ENCODE data around the gene IZUMO4.
"Not testable (repeated sequence)": the region's sequence is repeated elsewhere in the genome, so short reads cannot be mapped to it uniquely, and the experiment has no call there.

The IZUMO4 gene

DNA sequence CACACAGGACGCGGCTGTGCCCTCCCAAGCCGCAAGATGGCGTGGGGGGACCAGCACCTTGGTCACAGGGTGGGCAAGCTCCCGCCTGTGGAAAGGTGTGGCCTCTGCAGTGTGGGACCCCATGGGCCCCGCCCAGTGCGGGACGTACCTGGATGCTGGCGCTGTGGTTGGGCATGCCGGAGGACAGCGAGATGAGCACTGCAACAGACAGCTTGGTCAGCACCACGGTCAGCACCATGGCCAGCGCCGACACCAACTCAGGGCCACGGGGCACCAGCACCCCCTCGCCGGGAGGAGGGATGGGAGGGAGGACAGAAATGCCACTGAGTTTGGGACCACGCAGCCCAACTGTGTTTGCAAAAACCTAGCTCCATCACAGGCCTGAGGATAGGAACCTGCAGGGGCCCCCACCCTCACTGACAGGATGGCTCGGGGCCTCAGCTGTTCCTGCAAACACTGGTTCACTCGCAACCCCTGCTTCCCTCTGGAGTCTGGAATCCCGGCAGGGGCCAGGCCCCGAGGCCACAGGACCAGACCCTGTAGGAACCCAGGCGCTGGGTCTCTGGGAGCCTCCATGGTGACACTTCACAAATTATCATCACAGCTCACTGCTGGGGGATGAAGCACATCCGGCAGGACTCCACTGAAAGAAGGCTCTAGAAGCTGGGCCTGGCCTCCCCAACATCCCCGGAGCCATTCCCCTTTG, 27.1 kb downstream of the IZUMO4 start:
- no peak for DNase-seq (ENCODE audit: low spot score)

DNA sequence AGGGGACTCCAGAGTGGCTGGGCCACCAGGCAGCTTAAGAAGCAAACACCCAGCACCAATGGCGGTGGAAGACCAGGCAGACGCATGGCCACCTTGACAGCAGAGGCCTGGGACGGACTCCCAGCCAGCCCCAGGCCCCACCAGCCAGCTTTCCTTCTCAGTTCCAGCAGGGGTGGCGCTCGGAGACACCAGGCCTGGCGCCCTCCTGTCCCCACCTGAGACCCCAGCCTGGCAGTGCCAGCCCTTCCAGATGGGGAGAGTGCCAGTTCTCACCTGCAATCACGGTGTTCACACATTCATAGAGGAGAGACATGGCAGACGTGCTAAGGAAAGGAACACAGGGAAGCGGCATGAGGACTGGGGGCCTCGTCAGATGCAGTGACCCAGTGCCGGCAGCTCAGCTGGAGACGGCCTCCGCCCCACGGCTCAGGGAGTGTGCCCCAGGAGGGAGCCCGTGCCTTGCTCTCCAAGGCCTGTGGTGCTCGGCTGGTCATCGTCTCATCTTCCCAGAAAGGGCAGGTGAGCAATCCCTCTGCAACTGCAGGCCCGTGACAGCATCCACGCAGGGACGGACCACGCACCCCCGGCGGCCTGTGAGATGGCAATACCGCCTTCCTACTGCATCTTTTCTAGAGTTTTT, 30.3 kb downstream of the IZUMO4 start:
- no peak for DNase-seq (ENCODE audit: low spot score)

DNA sequence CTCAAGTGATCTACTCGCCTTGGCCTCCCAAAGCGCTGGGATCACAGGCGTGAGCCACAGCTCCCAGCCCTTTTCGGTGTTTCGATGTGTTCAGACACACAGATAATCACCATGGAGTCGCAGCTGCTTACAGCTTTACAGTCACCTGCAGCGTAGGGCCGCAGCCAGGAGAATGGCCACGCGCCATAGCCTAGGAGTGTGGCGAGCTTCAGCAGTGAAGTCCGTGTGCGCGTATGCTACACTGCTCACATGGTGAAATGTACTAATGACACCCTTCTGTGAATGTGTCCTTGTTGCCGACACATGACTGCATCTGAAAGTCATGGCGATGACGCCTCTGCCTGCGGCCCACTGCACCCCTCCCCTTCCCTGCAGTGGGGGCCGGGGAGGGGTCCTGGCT, 31.0 kb downstream of the IZUMO4 start:
- DNase-seq (ENCODE audit: low spot score): no peak

DNA sequence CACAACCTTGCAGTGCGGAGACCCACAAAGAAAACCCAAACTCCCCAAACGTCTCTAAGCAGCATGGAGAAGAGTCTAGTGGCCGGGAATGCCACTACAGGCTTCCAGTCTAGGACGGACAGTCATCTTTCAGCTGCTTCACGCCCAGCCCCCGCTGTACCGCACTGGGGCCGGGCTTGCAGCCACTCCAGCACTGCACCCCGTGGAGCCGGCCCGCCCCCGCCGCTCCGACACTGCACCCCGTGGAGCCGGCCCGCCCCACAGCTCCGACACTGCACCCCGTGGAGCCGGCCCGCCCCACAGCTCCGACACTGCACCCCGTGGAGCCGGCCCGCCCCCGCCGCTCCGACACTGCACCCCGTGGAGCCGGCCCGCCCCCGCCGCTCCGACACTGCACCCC, 31.5 kb downstream of the IZUMO4 start:
- DNase-seq (ENCODE audit: low spot score): not testable (repeated sequence)

DNA sequence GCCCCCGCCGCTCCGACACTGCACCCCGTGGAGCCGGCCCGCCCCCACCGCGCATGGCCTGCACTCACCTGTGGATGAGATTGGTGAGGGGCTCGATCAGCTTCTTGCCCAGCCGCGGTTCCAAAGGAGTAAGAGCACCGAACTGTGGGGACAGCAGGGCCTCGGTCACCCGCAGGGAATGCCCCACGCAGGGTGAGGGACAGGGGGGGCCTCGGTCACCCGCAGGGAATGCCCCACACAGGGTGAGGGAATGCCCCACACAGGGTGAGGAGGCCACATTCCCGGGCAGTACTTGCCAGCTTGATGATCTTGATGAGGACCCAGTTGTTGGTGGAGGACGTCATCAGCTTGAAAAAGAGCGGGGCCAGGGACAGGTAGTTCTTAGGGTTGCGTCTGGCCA, 32.3 kb downstream of the IZUMO4 start:
- DNase-seq (ENCODE audit: low spot score): no peak

DNA sequence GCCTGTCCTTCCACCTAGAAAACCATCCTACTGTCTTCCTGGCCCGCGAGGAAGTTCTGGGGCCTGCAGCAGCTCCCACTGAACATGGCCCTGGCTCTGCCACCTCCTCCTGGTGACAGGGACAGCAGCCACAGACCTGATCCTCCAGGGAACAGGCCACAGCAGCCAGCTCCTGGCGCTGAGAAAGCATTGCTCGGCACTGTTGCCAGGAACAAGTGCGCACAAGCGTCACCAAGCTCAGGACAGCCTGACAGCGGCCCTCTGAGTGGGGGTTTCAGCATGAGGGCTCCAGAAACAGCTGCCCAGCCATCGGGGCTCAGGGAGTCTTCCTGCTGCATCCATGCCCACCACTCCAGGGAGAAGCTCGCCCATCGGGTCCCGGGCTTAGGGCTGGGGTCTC, 32.8 kb downstream of the IZUMO4 start:
- DNase-seq (ENCODE audit: low spot score): no peak

DNA sequence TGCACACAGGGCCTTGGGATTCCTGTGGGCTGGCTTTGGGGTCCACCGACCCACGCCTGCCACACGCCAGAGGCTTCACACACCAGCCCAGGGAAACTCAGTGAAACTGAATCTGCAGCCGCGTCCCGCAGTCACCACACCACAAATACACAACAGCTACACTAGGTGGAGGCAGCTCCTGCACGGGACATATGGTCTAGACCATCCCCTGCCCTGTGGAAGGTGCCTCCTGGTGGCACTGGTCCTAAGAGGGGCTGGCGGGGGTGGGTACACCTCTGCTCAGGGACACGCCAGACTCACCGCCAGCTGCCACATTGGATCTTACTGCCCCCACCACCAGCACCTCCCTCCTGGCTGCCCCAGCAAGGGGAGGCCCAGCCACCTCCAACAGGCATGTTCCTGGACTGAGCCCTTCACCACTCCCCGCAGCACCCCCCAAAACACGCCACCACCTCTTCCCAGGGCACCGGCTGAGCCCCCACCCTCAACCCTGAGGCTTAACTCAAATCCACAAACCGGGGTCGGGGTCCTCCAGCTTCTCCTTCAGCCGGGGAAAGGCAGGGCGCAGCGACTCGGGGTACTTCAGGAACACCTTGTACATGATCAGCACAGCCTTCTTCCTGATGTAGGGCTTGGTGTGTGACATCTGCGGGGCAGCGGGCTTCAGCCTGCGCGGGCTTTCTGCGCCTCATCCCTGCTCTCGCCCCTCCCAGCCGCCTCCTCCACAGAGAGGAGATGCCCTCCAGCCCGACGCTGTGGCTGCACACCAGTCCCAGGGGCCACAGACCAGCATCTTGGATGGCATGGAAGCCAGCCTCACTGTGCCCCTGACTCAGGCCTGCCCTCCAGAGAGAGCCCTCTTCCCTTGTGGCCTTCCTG, 33.4 kb downstream of the IZUMO4 start:
- DNase-seq (ENCODE audit: low spot score): no peak

DNA sequence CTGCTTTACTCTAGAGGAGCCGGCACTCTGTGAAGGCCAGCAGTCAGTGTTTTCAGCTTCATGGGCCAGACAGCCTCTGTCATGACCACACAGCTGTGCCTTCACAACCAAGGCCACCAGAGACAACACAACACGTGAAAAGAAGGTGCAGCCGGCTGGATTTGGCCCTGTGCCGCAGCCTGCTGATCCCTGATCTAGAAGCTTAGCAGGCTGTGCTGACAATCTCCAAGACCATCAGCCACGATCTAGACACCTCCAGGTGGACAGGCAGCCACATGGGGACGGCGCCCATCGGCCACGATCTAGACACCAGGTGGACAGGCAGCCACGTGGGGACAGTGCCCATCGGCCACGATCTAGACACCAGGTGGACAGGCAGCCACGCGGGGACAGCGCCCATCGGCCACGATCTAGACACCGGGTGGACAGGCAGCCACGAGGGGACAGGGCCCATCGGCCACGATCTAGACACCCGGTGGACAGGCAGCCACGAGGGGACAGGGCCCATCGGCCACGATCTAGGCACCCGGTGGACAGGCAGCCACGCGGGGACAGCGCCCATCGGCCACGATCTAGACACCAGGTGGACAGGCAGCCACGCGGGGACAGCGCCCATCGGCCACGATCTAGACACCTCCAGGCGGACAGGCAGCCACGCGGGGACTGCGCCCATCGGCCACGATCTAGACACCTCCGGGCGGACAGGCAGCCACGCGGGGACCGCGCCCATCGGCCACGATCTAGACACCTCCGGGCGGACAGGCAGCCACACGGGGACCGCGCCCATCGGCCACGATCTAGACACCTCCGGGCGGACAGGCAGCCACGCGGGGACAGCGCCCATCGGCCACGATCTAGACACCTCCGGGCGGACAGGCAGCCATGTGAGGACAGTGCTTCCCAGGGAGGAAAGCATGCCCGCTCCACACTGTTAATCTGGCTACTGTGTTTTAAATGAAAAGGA, 34.6 kb downstream of the IZUMO4 start:
- DNase-seq (ENCODE audit: low spot score): not testable (repeated sequence)

DNA sequence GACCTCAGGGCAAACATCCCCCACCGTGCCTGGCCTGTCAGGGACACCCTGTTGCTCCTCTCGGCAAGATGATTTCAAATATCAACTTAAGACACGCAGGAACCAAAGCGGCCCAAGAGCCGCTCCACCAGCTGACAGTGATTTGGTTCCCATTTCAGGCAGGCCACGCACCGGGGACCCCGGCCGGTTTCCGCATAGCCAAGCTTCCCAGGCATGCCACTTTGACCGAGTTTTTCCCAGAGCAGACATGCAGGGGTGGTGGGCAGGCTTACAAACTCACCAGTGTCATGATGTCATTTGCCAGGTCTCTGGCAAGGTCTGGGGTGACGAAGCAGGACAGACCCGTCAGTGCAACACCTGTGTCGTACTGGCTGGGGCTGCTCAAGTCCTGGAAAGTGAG, 35.5 kb downstream of the IZUMO4 start:
- DNase-seq (ENCODE audit: low spot score): no peak

DNA sequence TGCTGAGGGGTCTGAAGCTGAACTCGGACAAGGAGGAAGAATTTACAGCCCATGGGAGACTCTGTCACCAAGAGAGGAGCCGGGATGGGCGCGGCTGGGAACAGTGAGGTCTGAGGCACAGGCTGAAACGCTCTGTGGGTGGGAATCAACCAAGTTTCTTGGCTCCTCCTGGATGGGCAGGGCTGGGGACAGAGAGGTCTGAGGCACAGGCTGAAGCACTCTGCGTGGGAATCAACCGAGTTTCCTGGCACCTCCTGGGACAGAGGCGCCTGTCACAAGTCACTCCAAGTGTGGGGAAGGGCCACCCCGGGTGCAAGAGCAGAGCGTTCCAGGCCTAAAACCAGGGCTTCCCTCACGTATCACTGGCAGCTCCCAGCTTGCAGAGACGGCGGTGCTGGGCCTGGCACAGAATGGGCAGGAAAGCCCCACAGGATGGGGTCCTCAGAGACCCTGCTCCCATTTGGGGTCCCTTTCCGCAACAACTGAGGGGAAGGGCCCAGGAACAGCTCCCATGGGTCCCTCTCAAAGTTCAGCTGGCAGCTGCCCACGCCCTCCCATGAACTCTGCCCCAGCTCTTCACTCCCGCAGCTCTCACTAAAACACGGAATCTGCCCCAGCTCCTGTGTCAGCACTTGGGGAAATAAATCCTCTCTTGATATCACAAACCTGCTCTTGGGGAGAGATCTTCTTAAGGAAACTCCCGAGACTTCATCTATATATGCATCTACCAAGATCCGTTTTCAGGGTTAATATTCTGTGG, 36.2 kb downstream of the IZUMO4 start:
- DNase-seq (ENCODE audit: low spot score): no peak

DNA sequence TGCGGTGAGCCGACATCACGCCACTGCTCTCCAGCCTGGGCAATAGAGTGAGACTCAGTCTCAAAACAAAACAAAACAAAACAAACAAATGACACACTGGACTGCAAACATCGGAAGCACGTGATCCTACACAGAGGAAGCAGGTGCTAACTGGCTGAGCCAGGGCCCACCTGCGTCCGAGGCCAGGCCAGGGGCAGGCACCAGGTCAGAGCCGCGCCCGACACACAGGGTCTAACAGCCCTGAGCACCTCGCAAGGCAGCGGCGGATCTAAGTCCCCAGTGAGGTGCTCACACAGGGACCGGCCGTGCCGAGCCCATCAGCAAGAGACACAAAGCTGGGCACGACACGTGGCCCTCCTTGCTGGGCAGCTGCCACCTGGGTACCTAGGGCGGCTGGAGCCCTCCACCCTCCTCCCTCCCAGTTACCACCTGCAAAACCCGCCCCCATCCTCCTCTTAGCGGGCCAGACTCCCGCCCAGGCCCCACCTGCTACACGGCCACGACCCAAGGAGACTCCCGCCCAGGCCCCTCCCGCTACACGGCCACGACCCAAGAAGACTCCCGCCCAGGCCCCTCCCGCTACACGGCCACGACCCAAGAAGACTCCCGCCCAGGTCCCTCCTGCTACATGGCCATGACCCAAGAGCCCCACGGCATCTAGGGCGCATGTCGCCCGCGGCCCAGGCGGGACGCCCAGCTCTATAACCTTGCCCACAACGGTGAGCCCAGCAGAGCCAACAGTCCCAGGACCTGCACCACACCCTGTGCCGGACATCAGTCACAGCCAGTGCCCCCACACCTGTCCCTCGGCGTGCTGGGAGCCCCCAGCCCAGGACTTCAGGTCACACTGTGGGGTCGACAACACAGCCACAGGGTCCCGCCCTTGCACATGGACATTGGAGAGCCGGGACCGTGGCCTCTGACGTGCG, 39.0 kb downstream of the IZUMO4 start:
- no peak for DNase-seq (ENCODE audit: low spot score)

DNA sequence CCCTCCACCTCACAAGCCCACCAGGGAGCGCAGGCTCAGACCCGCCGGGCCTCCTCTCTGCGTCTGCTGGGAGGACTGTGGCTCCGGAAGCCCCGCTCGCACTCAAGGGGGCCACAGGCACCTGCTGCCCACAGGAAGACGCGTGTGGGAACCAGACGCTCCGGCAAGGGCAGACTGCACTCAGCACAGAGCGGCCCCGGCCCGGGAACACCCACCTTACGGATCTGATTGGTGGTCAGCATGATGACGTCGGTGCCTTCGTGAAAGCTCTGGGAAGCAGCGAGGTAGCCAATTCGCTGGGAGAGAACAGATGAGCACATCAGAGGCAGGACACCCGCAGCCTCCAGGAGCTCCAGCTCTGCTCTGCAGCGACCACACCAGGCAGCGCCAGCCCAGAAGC, 40.1 kb downstream of the IZUMO4 start:
- no peak for DNase-seq (ENCODE audit: low spot score)

DNA sequence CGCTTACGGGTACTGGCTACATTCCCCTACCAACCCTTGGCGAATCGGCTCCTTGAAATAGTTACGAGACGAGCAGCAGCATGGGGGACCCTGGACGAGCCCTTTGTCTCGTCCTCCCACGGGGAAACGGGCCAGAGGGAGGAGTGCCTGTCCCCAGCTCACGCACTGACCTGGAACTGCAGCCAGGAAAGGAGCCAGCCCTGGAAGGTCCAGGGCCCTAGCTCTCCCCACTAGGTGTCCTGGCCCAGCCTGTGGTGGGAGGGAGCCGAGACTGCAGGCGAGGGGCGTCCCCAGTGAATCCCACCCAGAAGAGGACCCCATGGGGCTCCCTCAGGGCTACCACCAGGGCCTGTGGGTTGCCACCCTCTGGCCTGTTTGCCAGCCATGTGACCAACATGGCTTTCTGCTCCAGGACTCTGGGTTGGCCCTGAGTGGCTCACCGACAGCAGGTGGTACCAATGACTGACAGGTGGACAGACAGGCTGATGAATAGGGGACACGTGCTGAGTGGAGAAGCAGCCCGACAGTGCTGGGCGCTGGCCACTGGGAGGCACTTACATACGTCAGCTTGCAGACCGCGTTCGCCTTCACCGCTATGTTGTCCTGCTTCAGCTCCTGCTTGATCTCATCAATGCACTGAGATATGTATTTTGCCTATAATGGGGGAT, 41.5 kb downstream of the IZUMO4 start:
- DNase-seq (ENCODE audit: low spot score): no peak

DNA sequence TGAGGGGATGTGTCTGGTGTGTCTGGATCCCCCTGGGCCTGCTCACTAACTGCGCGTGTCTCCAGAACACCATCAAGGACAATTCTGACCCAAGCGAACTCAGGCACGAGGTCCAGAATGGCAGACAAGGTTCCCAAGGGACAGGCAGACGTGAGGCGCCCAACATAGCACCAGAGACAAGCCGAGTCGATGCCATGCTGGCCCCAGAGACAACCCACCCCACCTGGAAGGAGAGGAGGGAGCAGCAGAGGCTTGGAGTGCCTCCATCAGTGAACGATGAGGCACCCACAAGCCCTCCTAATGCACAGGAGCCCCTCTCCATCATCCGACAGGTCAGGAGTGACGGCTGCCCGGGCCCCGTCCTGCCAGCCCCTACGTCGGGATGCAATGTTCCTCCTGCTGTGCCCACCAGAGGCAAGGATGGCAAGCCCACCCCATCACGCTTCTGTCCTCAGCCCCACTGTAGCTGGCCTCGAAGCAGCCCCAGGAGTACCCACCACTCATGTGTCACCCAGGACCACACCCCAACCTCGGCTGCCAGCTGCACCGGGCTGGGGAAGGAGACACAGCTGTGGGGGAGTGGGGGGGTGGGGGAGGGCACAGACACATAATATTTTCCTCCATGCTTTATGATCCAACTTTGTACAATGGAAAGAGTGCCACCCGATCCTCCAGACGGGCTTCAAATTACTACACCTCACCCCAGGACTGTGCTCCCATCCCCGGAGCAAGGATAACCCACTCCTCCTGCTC, 42.8 kb downstream of the IZUMO4 start:
- no peak for DNase-seq (ENCODE audit: low spot score)

DNA sequence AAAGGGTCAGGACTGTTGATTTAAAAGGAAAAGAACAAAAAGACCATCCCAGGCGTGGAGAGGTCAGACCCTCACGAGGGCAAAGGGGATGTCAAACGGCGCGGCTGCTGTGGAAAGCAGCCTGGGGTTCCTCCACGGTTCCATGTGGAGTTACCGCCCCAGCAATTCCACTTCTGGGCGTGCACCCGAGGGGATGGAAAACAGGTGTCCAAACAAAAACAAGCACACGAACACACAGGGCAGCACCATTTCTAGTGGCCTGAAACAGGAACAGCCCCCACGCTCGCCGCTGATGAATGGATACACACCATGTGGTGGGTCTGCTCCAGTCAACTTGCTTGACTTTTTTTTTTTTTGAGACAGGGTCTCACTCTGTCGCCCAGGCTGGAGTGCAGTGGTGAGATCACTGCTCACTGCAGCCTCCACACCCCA, 43.4 kb downstream of the IZUMO4 start:
- no peak for DNase-seq (ENCODE audit: low spot score)

DNA sequence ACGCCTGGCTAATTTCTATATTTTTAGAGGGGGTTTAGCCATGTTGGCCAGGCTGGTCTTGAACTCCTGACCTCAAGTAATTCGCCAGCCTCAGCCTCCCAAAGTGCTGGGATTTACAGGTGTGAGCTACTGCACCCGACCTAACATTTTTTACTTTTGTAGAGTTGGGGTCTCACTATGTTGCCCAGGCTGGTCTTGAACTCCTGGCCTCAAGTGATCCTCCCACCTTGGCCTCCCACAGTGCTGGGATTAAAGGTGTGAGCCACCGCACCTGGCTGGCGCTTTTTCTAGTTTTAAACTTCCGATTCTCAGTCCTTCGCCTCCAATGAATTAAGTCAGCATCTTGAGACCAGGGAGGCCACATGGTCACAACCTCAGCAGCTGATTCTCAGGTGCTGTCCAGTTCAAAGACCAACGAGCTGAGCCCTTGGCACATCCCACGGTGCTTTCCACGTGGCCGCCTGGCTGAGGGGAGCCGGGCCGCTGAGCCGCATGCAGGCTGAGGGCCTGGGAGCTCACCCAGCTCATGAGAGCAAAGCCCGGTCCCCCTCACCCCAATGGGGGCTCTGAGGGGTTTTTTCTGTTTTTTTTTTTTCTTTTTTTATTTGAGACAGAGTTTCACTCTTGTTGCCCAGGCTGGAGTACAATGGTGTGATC, 45.6 kb downstream of the IZUMO4 start:
- DNase-seq (ENCODE audit: low spot score): no peak

DNA sequence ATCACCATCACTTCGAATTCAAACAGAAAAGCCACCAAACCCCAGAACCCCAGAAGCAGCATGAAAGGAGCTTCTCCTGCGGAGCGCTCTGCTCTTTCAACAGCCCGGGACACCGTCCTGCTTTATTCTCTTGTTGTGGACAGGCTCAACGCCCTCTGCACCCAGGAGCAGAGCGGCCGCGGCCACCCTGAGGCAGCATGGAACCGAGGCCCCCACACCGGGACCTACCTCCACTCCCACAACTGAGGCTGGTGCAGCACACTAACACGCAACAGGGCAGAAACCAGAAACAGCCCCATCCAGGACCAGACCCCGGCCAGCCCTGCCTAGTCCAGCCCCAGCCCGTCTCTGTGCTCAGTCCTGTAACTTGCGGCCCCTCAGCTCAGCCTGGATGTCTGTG, 47.5 kb downstream of the IZUMO4 start:
- DNase-seq (ENCODE audit: low spot score): no peak

DNA sequence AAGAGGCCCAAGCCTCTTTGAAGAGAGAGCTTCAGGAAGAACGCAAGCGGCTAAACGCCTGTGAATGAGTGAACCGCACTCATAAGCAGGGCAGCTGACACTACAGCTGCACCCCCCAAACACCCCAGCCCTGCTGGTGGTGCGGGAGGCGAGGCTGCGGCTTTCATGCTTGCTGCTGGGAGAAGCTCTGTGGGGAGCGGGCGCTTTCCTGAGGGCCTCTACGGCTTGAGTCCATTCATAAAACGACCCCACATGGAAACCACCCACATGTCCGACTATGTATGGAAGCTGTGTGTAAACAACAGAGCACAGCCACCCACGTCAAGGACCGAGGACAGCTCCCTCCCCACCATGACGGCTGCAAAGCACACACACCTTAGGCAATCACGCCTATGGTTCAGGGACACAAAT, 49.1 kb downstream of the IZUMO4 start:
- DNase-seq (ENCODE audit: low spot score): no peak
